Liver (tissue), 3 donors: ENCODE measurements around the gene TMEM187.

Experiments used
- ATF3 ChIP-seq: IDR thresholded peaks from 2 replicates; pipeline ENCODE4 v1.6.1; 2016; ENCODE audit warnings: antibody characterized with exemption
- CTCF ChIP-seq: fragments of 150-350 bp; IDR thresholded peaks from 2 replicates; pipeline ENCODE4 v1.5.1; 2017; ENCODE audit warnings: improper control_type of control experiment, low read depth, low read length; ENCODE audit not compliant: missing input control
- EGR1 ChIP-seq, 2 donors: IDR thresholded peaks; 2 replicates each; pipeline ENCODE4 v1.6.1; 2016 to 2018; ENCODE audit warnings: antibody characterized with exemption in 2 of 2, low read depth in 2 of 2
- FOXA1 ChIP-seq: IDR thresholded peaks from 2 replicates; pipeline ENCODE4 v1.6.1; 2016; ENCODE audit warnings: antibody characterized with exemption
- YY1 ChIP-seq: IDR thresholded peaks from 2 replicates; pipeline ENCODE4 v1.6.1; 2016; ENCODE audit warnings: antibody characterized with exemption, mild to moderate bottlenecking
- donor health status: healthy.
- donor health status: healthy.

- TF ChIP-seq CTCF (no peak), YY1 (no peak), ATF3 (no peak), FOXA1 (no peak), EGR1 (IDR thresholded peaks at IDR 0.05; ENCODE audit: low read depth in 2 of 2) (no peak)
Measured at GRCh38 chrX:153968754-153969124, 3.8 kb upstream of the TMEM187 start.
